HG03469 (cell line): ENCODE data around the gene RAD51B.
A peak's percentile ranks its signal among the peaks of the same experiment; 100 is the strongest.

ENCODE experiments used
- ATAC-seq: cut with Tn5 transposase; IDR thresholded peaks from one replicate; pipeline ENCODE4 v1.9.1; 2021; ENCODE audit warnings: mild to moderate bottlenecking, moderate library complexity, moderate number of reproducible peaks; ENCODE audit not compliant: unreplicated experiment

The RAD51B gene

DNA sequence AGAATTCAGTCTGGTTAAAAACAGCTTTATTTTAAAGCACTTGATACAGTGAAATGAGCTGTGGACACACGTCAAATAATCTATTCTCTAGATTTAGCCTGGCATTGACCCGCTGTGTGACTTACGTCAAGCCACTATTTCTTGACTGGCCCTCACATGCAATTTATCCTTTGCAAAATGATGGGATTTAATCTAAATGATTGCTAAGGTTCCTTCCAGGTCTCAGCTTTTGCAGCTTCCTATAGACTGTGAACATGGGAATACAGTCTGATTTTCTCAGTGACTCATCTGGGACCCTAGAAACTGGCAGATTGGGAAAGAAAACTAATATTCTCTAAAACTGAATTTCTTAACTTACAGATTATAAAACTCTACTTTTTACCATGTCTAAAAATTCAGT is 409.1 kb downstream of the RAD51B start:
- ATAC-seq, result no peak

DNA sequence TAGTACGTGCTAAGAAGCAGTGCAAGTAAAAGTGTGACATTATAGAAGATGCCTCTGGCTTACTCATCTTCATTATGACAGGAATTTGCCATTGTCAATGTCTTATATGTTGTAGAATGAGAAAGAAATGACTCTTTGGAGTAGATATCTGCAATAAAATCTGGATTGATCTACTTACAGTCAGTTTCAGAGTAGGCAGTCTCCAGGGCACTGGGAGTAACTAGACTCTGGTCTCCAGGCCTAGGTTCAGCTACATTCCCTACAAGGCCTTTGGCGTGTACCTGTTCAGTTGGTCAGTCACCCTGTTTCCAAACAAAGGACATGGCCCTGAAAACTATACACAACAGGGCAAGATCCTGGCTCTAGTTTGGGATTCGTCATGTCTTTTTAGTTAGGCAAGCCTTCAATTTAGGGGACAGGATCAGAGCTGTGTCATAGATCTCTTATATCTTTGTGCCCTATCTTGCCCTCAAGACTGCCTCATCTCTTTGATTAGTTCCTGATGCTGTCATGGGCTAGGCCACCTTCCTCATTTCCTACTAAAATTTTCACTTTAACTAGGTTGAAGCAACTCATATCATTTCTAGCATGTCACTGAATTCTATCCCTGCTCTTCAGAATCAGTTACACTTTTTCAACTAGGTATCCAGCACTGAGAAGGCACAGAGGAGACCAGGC is 410.0 kb downstream of the RAD51B start:
- no peak for ATAC-seq

DNA sequence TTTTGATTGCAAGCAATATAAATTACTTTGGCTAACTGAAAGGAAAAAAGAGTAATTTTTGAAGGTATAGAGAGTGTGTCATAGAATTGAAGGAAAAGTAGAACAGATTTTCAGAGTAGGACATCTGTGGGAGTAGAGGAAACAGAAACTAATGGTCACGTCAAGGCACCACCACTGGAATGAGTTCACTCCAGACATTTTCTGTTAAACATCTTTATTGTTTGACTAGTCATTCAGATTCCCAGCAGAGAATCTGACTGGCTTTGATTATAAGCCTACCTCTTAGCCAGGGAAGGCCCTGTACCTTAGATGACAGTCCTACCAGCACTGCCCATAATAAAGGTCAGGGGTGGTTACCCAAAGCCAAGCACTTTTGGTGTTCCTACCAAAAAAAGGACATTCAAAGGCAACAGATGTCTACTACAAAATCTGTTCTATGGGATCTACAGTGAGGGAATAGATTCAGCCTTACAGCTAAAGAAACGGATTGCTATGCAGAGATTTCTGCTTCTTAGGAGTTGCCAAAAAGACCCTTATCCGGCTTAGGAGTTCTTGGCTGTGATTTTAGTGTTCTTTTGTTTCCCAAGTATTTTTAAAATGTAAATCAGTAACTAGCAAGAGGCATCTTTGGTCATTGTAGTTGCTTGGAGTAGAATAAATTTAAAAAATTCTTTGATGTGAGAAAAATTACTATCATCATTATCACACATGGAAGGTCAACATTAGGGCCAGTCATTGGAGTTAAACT is 410.8 kb downstream of the RAD51B start:
- ATAC-seq, result no peak

DNA sequence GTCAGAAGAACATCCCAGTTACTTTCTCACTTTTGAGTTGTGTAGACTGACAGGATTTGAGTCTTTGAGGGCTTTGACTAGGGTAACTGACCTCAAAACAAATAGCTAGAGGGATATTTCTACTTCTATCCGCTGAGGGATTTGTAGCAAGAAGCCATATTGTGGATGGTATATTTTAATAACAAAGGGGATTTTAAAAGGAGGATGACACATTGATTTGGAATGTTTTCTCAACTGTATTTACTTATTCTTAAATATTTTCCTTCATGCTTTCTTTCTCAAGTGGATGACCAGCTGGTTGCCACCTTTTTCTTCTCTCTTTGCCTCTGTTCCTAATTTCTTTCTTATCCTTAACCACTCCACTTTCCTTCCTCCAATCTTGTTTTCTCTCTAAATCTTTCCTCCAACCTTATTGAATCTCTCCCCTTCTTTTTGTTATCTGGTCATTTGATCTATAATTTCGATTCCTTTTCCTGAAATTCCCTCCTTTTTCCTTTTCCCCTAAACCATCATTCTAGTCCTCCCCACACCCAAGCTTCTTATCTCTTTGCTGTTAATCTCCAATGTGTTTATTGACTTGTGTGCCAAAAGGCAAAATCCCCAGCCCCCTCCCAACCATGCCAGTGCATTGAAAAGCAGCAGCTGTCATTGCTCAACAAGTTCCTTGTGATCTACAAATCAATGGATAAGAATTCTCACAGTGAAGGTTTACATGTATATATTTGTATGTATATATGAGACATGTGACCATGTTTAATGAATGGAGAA is 411.6 kb downstream of the RAD51B start:
- ATAC-seq, result no peak

DNA sequence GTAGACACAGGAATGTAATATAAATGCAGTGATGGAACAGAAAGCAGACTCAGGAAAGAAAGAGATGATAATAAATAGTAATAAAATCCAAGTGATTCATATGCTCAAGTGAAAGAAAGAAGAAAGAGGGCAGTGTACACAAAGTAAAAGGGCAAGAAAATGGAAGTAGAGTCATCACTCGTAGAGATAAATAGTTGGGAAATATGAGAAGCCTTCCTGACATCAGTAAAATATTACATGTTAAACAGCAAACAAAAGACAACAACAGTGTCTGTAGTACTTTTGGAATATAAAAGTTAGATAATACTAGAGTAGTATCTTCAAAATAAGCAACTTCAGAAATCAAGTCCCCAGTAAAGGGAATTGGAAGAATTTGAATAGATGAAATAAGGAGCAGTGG is 412.3 kb downstream of the RAD51B start:
- ATAC-seq, result no peak

DNA sequence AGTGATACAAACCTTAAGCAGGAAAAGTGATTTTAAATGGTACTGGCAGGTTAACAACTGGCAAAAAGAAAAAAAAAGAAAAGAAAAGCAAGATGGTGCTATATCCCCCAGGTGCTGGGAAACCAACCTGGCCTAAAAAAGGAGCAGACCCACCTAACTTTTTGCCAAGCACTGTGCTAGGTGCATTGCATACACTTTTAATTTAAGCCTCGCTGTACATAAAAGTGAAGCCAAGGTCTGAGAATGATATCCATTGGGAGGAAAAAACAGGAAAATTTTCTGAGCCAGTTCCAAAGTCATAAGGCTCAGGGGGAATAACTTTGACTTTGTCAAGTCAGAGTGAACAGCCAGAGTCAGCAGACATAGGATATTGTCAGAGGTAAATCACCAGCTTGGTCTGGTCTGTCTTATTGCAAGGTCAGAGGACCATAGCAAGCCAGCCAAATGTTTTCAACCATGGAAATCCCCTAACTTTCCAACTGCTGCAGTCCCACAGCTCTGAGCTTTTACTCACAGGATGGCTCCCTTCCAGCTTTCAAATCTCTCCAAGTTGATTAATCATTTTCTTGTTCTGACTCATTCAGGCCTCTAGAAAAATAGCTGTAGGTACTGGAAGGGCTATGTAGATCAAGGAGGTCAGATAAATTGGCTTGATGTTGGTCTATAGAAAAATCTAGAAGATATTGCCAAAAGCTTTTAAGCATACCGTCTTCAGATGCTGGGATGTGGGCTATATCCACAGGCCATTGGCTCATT is 412.9 kb downstream of the RAD51B start:
- peak; percentile 59 for ATAC-seq

DNA sequence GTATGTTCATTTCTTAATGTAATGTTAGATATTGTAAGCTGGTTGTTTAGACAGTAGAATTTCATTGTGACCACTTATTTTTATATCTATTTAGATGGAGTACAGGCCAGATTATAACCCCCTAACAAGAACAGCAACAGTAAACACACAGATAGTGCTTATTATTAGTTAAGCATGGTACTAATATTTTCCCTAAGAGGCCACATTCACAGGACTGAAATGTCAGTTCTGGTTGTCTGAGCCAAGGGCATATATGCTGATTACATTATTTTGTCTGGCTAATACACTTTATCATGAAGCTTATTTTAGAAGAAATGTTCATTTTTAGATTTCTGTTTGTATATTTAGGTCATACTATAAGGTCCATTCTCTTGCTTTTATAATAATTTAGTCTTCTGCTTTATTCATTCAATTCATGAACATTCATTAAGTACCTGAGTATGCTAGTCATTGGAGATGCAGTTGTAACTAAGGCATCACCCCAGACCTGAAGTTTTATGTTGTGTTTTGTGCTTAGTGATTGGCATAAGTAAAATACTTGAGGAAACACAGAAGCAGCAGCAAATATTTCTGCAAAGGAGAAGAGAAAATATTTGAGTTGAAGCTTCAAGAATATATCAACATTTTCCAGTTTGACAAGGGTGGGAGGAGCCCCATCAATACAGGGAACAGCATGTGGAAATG is 413.7 kb downstream of the RAD51B start:
- ATAC-seq, result no peak

DNA sequence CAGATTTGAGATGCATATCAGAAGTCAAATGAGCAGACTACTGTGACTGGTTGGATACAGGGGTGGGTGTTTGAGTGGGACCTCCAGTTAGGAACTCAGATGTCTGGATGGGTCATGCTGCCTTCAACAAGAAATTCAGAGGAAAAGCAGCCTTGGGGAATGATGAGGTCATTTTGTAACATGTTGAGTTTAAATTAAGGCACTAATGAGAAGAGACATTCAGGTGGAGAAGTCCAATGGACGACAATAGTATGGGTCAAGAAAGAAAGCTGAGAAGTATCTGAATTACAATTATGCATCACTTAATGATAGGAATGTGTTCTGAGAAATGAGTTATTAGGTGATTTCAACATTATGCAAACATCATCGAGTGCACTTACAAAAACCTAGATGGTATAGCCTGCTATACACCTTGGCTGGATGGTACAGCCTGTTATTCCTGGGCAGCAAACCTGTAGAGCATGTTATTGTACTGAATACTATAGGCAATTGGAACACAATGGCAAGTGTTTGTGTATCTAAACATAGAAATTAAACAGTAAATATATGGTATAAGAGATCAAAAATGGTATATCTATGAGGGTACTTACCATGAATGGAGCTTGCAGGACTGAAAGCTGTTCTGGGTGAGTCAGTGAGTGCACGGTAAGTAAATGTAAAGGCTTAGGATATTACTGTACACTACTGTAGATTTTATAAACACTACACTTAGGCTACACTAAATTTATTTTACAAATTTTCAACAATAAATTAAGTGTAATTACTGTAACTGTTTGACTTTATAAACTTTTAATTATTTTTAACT is 414.7 kb downstream of the RAD51B start:
- ATAC-seq, result no peak

DNA sequence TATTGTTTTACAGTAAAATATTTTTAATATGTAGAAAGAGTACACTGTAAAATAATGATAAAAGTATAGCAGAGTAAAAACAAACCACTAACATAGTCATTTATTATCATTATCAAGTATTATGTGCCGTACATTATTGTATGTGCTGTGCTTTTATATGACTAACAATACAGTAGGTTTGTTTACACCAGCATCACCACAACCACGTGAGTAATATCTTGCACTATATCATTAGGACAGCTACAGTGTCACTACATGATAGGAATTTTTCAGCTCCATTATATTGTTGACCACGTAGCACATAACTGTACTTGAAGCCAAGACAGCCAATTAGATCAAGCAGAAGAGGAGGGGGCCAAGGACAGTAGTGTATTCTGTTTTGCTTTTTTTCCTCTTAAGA is 415.4 kb downstream of the RAD51B start:
- ATAC-seq, result no peak

DNA sequence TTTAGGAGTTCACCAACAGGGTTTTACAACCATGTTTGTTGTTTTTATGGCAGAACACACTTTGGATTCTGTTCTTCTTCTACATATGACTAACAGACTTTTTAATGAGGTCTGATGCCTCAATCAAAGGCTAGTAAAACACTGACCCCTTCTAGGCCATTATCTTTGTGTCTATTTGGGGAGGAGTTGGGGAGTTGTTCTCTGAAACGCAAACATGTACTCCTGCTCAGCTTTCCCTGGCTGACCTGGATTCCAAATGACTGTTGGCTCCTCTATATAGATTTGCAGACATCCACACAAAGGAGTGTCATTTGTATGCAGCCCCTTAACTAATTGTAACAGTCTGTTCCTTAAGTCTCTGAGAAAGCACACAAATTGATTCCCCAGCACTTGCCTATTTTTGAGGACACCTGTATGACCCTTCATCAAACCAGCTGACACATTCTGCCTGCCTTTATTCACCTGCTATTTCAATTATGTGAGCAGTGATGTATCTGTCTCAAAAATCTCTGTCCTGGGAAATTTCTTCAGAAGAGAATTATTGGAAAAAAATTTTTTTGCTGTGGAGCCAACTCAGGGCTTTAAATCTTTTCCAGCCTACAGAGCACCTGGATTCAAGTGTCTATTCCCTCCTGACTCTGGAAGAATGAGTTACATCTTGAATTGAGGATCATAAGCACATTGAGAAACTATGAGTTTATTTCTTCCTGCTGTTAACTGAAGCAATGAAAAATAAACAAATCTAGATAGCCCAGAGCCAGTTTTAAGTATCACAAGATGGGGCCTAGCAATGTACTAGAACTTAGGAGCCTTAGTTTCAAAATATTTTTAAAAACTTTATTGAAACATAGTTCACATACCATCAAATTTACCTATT is 417.2 kb downstream of the RAD51B start:
- no peak for ATAC-seq

DNA sequence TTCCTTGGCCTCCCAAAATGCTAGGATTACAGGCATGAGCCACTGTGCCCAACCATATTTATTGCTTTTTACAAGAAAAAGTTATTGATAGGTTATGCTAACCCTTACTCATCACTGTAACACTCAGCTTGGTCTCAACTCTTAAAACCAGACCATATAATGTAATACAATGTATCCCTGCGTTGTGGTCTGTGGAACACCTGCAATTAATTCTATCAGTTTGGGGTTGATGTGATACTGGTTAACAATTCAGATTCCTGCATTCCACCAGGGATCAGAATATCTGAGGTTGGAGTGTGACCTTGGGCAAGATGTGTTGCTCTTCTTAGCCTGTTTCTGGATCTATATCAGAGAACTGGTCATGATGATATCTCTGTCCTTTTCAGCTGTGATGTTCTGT is 419.0 kb downstream of the RAD51B start:
- no peak for ATAC-seq

DNA sequence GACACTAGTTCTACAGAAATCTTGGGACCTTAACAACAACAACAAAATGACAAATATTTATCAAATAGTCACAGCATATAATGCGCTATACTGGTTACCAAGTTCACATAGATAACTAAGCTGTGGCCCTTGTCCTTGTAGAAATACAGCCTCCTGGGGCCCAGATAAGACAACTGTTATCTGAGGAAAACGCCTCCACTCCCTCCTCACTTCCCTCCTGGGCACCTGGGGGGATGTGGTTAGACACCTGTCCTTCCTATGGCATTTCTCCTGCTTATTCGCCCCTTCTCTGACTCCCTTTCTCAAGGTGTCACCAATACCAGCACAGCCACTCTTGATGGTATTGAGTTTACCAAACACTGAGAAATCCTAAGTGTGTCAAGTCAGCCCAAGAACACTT is 419.4 kb downstream of the RAD51B start:
- ATAC-seq, result no peak

DNA sequence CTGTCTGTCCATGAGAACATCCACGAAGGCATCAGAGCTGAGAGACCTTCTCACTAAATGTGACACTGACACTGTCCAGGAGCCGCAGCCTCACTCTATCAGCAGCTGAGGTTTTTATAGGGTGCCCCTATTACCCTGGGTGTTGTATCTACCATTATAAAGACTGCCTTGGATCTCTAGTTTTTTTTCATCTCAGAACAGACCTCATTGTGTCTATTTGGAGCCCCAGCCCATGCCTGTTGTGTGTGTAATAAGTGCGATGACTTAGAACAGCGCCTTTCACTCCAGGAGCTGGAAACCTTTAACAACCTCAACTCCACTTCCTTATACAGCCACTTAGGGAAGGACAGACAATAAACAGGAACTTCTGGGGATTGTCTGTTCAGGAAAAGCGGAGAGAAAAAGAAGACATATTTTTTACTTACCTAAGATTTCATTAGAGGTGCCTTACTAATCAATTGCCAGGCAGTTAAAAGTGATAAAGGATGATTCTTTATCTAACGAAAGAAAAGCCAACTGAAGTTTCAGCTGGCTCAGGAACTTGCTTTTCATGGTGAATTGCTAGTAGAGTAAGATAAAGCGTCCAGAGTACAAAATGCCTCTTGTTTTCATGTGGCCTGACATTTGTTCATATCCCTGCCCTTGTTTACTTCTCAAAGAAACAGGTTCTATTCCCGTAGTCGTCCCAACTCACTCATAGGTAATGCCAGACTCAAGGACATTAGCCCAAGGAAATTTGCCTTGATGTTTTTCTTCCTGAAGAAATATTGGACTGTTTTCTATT is 420.6 kb downstream of the RAD51B start:
- no peak for ATAC-seq

DNA sequence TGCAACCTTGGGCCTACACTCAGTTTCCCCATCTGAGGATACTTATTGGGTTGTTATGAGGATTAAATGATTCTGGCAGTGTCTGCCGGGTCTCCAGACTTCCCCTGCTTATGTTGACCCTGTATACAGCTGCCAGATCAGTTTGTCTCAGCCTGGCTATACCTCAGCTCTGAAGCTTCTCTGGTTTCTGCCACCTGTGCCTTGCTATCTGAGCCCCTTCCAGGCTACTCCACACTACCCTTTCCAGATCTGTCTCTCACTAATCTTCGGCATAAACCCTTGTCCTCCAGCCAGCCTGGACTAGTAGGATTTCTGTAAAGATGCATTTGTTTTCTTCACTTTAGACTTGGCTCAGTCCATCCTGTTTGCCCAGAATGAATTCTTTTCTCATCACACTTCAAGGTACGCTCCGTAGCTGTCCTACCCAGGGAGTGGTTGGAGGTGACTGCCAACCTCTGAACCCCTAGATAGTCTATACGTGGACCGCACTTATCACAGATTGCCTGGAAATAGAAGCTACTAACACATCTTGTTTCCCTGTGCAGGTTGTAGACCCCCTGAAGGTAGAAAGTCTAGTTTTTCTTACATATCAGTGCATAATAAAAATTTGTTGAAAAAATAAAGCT is 422.4 kb downstream of the RAD51B start:
- ATAC-seq, result no peak

DNA sequence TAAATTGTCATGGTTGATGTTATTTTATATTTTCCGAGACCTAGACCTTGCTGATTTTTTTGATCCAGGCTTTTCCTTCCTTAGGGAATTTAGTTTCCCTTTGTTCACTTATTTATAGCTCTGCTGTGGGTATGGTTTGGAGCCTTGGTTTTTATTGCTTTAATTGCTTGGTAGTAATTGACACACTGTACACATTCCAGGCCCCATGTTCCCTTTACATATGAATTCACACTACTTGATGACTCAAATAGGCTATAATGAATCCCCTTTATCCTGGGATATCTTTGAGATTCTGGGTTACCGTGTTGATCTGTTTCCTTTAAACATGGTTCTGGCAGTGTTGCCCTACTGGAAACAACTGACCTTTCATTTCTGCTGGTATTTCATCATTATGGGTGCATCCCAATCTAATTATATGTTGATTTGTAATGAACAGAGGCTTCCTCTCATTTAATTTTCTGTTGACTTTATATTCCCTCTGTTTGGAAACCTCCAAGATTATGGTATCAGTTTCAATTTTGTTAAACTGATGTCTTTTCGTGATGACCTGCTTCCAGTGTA is 424.0 kb downstream of the RAD51B start:
- ATAC-seq, result no peak

DNA sequence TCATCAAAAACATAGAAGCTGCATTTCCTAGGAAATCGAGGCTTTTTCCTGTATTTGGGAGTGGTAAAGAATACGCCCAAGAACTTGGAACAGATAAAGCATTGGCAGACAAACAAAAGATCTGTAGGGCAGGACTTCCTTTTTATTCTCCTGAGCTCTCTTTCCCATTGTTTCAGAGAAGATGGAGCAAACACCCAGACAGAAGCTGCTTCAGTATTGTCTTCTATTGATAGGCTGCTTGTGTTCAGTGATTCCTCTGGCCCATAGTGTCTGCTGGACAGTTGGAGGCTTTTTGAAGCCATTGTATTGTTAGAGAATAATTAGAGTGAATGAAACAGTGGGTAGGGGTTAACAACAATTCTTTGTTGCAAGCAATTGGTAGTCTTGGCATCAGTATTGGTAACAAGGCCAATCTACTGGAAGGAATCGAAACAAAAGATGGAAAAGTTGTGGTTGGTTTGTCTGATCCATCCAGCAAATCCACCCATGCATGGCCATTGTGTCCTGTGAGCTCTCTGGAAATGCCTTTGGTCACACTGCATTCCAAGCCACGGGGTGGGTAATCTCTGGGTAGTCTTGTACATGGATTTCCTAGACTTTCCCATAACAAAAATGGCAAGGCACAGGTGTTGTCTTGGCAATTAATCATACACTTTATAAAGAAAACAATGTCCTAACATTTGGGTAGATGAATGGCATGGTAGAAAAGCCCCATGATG is 424.8 kb downstream of the RAD51B start:
- ATAC-seq, result no peak
